Parathyroid adenoma (tissue), 2 donors: ENCODE results near the gene FXYD3.

ENCODE experiments used
- H2AFZ ChIP-seq: fragments of 300-600 bp; sonication (generic); one replicate; pipeline ENCODE4 v1.7.0; 2017; ENCODE audit warnings: antibody characterized with exemption, mild to moderate bottlenecking
- H3K27ac ChIP-seq: fragments of 300-600 bp; sonication (generic); one replicate; pipeline ENCODE4 v1.7.0; 2017
- H3K27me3 ChIP-seq: fragments of 300-600 bp; sonication (generic); one replicate; pipeline ENCODE4 v1.7.0; 2017; ENCODE audit warnings: low read length; ENCODE audit not compliant: control insufficient read depth, insufficient read depth
- H3K36me3 ChIP-seq: fragments of 300-600 bp; sonication (generic); one replicate; pipeline ENCODE4 v1.7.0; 2017; ENCODE audit warnings: low read length; ENCODE audit not compliant: control insufficient read depth, insufficient read depth
- H3K4me1 ChIP-seq: fragments of 300-600 bp; sonication (generic); one replicate; pipeline ENCODE4 v1.7.0; 2017; ENCODE audit warnings: control low read depth
- H3K4me2 ChIP-seq: fragments of 300-600 bp; sonication (generic); one replicate; pipeline ENCODE4 v1.7.0; 2017; ENCODE audit warnings: low read length
- H3K4me3 ChIP-seq: fragments of 300-600 bp; sonication (generic); one replicate; pipeline ENCODE4 v1.7.0; 2017; ENCODE audit warnings: low read depth, low read length
- H3K79me2 ChIP-seq: fragments of 300-600 bp; sonication (generic); one replicate; pipeline ENCODE4 v1.7.0; 2017; ENCODE audit warnings: control low read depth
- H3K9ac ChIP-seq: fragments of 300-600 bp; sonication (generic); one replicate; pipeline ENCODE4 v1.7.0; 2017; ENCODE audit warnings: mild to moderate bottlenecking
- H3K9me3 ChIP-seq: fragments of 300-600 bp; sonication (generic); one replicate; pipeline ENCODE4 v1.7.0; 2017; ENCODE audit warnings: low read length; ENCODE audit not compliant: control insufficient read depth
- CTCF ChIP-seq: fragments of 300-600 bp; sonication (generic); IDR thresholded peaks from one replicate; pipeline ENCODE4 v1.7.0; 2017; ENCODE audit warnings: antibody characterized with exemption, mild to moderate bottlenecking
- donor health status: primary hyperparathyroidism.

FXYD3 gene

GRCh38 chr19:35069696-35070095 lies 45.9 kb upstream of the FXYD3 start:
- H3K79me2 ChIP-seq: no peaks in the 10 kb centered on the region
- no peak overlapping the region for H3K4me2 ChIP-seq
- H3K9ac ChIP-seq: no peak overlapping the region
- peaks cover 18% of the 10 kb centered on the region for H3K4me1 ChIP-seq
- H3K27ac ChIP-seq: no peak overlapping the region
- H3K36me3 ChIP-seq: no peaks in the 10 kb centered on the region
- no peaks in the 10 kb centered on the region for H3K27me3 ChIP-seq
- TF ChIP-seq CTCF: no peak
- H3K9me3 ChIP-seq: no peaks in the 10 kb centered on the region
- H2AFZ ChIP-seq: no peak overlapping the region
- H3K4me3 ChIP-seq: no peak overlapping the region

GRCh38 chr19:35070471-35070870 lies 45.2 kb upstream of the FXYD3 start:
- no peak overlapping the region for H3K9ac ChIP-seq
- no peak for TF ChIP-seq CTCF
- no peak overlapping the region for H3K4me3 ChIP-seq
- H3K79me2 ChIP-seq: no peaks in the 10 kb centered on the region
- H3K27me3 ChIP-seq: no peaks in the 10 kb centered on the region
- H2AFZ ChIP-seq: no peak overlapping the region
- H3K4me1 ChIP-seq: peaks cover 18% of the 10 kb centered on the region
- no peak overlapping the region for H3K4me2 ChIP-seq
- H3K36me3 ChIP-seq: no peaks in the 10 kb centered on the region
- no peak overlapping the region for H3K27ac ChIP-seq
- no peaks in the 10 kb centered on the region for H3K9me3 ChIP-seq

GRCh38 chr19:35073516-35073915 lies 42.1 kb upstream of the FXYD3 start:
- no peak for TF ChIP-seq CTCF
- H3K4me3 ChIP-seq: no peak overlapping the region
- no peaks in the 10 kb centered on the region for H3K36me3 ChIP-seq
- no peaks in the 10 kb centered on the region for H3K9me3 ChIP-seq
- H3K9ac ChIP-seq: no peak overlapping the region
- H2AFZ ChIP-seq: no peak overlapping the region
- H3K4me1 ChIP-seq: peaks cover 7% of the 10 kb centered on the region
- no peaks in the 10 kb centered on the region for H3K79me2 ChIP-seq
- no peak overlapping the region for H3K4me2 ChIP-seq
- no peak overlapping the region for H3K27ac ChIP-seq
- no peaks in the 10 kb centered on the region for H3K27me3 ChIP-seq

- Histone ChIP-seq H3K9me3 (no peaks in the 10 kb centered on the region), H3K4me1 (peaks cover 2% of the 10 kb centered on the region), H3K27ac (no peak overlapping the region), H3K9ac (no peak overlapping the region), H3K4me2 (no peak overlapping the region), H2AFZ (no peak overlapping the region), H3K27me3 (no peaks in the 10 kb centered on the region), H3K79me2 (no peaks in the 10 kb centered on the region), H3K4me3 (no peak overlapping the region), H3K36me3 (no peaks in the 10 kb centered on the region)
- TF ChIP-seq CTCF: no peak
Observed at GRCh38 chr19:35073941-35074340, 41.7 kb upstream of the FXYD3 start.

GRCh38 chr19:35074426-35075201 lies 41.0 kb upstream of the FXYD3 start:
- H3K9ac ChIP-seq: no peak overlapping the region
- H3K36me3 ChIP-seq: no peaks in the 10 kb centered on the region
- H3K27me3 ChIP-seq: no peaks in the 10 kb centered on the region
- no peak for TF ChIP-seq CTCF
- H2AFZ ChIP-seq: no peak overlapping the region
- no peaks in the 10 kb centered on the region for H3K9me3 ChIP-seq
- H3K79me2 ChIP-seq: no peaks in the 10 kb centered on the region
- H3K4me3 ChIP-seq: no peak overlapping the region
- H3K27ac ChIP-seq: no peak overlapping the region
- H3K4me2 ChIP-seq: no peak overlapping the region
- no peaks in the 10 kb centered on the region for H3K4me1 ChIP-seq
